ENCODE measurements around the gene ZMIZ1. TPM values are rescaled to one million over a fixed set of nuclear protein-coding genes. Genes with fewer than 3 reads are reported as not detected.

The ZMIZ1 gene
- total RNA-seq, 1 donor = 23.3 TPM

- no peak for TF ChIP-seq CTCF (IDR thresholded peaks at IDR 0.05; ENCODE audit: insufficient read depth, low read depth, low read length)
- H3K4me3 ChIP-seq (ENCODE audit: low read depth, low read length) = no peak overlapping the region
- DNase-seq (ENCODE audit: low read depth) = peak; percentile 97
Observed at GRCh38 chr10:79139124-79139835, 70.5 kb downstream of the ZMIZ1 start.

GRCh38 chr10:79140085-79140793, 71.5 kb downstream of the ZMIZ1 start:
- TF ChIP-seq CTCF (IDR thresholded peaks at IDR 0.05; ENCODE audit: insufficient read depth, low read depth, low read length) = no peak
- DNase-seq (ENCODE audit: low read depth) = no peak
- no peak overlapping the region for H3K4me3 ChIP-seq (ENCODE audit: low read depth, low read length)

GRCh38 chr10:79140855-79141254, 72.1 kb downstream of the ZMIZ1 start:
- no peak for DNase-seq (ENCODE audit: low read depth)
- no peak for TF ChIP-seq CTCF (IDR thresholded peaks at IDR 0.05; ENCODE audit: insufficient read depth, low read depth, low read length)
- H3K4me3 ChIP-seq (ENCODE audit: low read depth, low read length) = no peak overlapping the region

- no peak for TF ChIP-seq CTCF (IDR thresholded peaks at IDR 0.05; ENCODE audit: insufficient read depth, low read depth, low read length)
- H3K4me3 ChIP-seq (ENCODE audit: low read depth, low read length) = no peak overlapping the region
- DNase-seq (ENCODE audit: low read depth) = peak; percentile 91
Observed at GRCh38 chr10:79142064-79142491, 73.3 kb downstream of the ZMIZ1 start.

- H3K4me3 ChIP-seq (ENCODE audit: low read depth, low read length) = no peak overlapping the region
- DNase-seq (ENCODE audit: low read depth) = no peak
- no peak for TF ChIP-seq CTCF (IDR thresholded peaks at IDR 0.05; ENCODE audit: insufficient read depth, low read depth, low read length)
Observed at GRCh38 chr10:79142522-79143309, 74.0 kb downstream of the ZMIZ1 start.

GRCh38 chr10:79143879-79144278, 75.1 kb downstream of the ZMIZ1 start:
- TF ChIP-seq CTCF (IDR thresholded peaks at IDR 0.05; ENCODE audit: insufficient read depth, low read depth, low read length) = no peak
- no peak for DNase-seq (ENCODE audit: low read depth)
- no peak overlapping the region for H3K4me3 ChIP-seq (ENCODE audit: low read depth, low read length)
